ENCODE measurements around the gene AQP7. TPM values are rescaled to one million over a fixed set of nuclear protein-coding genes. Genes with fewer than 3 reads are reported as not detected.
"Not testable (repeated sequence)": the region's sequence is repeated elsewhere in the genome, so short reads cannot be mapped to it uniquely, and the experiment has no call there.

The AQP7 gene
- total RNA-seq, 2 experiments from 2014 or later: not detected

GRCh38 chr9:33392591-33393021 lies 9.8 kb downstream of the AQP7 start:
- H3K27me3 Mint-ChIP-seq, H3K4me3 Mint-ChIP-seq, H3K36me3 Mint-ChIP-seq, H3K9me3 Mint-ChIP-seq, DNase-seq, H3K4me1 Mint-ChIP-seq, H3K27ac Mint-ChIP-seq: not testable (repeated sequence)

DNA sequence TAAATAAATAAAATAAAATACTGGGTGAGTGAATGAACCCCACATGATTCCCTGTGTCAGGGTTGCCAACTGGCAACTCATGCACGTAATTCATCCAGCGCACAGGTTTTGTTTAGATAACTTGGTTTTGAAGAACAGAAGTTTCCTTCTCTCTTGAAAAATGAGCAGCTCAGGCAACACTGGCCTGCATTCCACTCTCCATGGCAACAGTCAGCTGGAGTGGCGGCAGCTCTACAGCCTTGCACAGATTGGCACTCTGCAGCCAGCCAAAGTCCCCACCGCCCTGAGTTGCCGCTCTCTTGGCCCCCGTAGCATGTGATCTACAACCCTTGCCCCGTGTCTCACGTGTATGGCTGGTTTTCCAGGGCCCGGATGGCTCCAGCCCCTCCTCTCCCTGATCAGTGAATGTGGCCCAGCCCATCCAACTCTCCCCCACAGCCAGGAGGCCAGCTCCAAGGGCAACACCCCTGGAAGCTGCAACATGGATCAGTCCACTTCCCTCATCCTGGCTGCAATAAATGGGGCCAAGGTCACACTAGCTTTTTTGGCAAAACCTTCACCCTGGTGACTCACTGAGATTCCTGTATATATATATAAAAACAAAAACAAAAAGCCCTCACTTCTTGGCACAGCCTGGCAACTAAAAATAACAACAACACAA lies 11.1 kb downstream of the AQP7 start:
- H3K36me3 Mint-ChIP-seq, H3K27ac Mint-ChIP-seq, DNase-seq, H3K4me1 Mint-ChIP-seq, H3K9me3 Mint-ChIP-seq, H3K27me3 Mint-ChIP-seq, H3K4me3 Mint-ChIP-seq: not testable (repeated sequence)

DNA sequence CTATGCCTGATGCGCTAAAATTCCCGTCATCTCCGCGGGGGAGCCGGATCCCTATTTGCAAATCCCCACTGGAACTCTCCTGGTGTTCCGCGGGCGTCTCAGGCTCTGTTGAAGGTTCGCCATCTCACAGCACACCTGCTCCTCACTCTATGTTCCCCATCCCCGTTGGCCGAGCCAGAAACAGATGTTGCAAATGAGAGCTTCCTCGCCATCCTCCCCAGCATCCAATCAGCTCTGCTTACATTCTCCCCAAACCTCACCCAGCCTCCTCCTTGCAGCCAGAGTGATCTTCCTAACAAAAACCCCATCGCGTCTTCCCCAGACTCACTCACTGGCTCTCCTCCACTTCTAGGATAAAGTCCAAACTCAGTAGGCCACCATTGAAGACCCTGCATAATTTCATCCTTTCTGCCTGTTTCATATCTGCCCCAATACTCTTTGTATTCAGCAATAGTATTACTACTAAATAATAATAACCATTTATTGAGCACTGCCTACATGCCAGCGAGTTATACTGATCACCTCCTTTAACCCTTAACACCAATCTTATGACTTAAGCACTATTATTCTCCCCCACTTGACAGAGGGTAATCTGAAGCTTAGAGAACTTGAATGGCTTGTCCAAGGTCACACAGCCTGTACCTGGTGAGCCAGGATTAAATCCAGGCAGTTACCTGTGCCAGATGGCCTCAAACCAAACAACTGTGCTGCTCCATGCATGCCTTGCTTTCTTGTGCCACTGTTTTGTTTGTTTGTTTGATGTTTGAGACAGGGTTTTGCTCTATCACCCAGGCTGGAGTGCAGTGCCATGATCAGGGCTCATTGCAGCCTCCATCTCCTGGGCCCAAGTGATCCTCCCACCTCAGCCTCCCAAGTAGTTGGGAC lies 14.0 kb downstream of the AQP7 start:
- no peak for DNase-seq
- Mint-ChIP-seq H3K4me3 (no peak overlapping the region), H3K4me1 (no peaks in the 10 kb centered on the region), H3K27me3 (no peaks in the 10 kb centered on the region), H3K9me3 (no peaks in the 10 kb centered on the region), H3K27ac (no peak overlapping the region), H3K36me3 (no peaks in the 10 kb centered on the region)

DNA sequence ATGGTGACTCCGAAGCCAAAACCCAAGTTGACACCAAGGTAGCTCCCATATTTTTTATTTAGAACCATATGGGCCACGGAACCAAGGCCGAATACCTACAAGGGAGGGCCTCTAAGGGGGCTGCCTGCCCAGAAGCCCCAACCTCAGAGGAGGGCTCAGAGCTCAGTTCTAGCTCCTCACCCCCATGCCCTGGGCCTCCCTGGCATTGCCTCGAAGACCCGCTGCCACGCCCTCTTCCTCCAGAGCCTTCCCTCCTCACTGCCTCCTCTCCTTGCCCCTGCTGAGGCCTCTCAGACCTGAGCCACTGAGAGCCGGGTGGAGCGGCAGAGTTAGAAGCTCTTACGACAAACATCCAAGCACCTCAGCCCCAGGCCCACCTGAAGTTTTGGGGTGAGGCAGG lies 15.4 kb downstream of the AQP7 start:
- not testable (repeated sequence) for H3K9me3 Mint-ChIP-seq, H3K27ac Mint-ChIP-seq, H3K27me3 Mint-ChIP-seq, H3K4me1 Mint-ChIP-seq, DNase-seq, H3K36me3 Mint-ChIP-seq, H3K4me3 Mint-ChIP-seq

DNA sequence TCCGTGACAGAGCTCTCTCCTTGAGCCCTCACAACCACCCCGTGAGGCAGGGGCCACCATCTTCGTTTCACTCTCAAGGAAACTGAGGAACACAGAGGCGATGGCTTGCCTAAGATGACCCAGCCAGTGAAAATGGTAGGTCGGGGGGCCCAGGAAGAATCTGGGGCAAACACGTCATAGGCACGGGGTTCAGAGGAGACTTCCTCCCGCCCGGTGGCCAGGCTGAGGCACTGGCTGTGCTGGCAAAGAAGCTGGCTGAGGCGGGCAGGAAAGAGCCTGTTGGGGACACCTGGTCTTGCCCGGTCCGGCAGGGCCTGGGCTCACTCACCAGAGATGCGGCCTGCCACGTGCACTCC lies 15.7 kb downstream of the AQP7 start:
- H3K27ac Mint-ChIP-seq, H3K9me3 Mint-ChIP-seq, H3K36me3 Mint-ChIP-seq, H3K4me3 Mint-ChIP-seq, DNase-seq, H3K27me3 Mint-ChIP-seq, H3K4me1 Mint-ChIP-seq: not testable (repeated sequence)

- not testable (repeated sequence) for H3K9me3 Mint-ChIP-seq, H3K4me1 Mint-ChIP-seq, H3K36me3 Mint-ChIP-seq, H3K27ac Mint-ChIP-seq, H3K4me3 Mint-ChIP-seq, H3K27me3 Mint-ChIP-seq, DNase-seq
Measured at GRCh38 chr9:33385979-33386640, 16.3 kb downstream of the AQP7 start.

GRCh38 chr9:33385536-33385935 lies 16.8 kb downstream of the AQP7 start:
- H3K27me3 Mint-ChIP-seq, H3K4me1 Mint-ChIP-seq, H3K4me3 Mint-ChIP-seq, H3K9me3 Mint-ChIP-seq, DNase-seq, H3K36me3 Mint-ChIP-seq, H3K27ac Mint-ChIP-seq: not testable (repeated sequence)

GRCh38 chr9:33383396-33383795 lies 19.0 kb downstream of the AQP7 start:
- H3K27ac Mint-ChIP-seq, H3K4me1 Mint-ChIP-seq, H3K9me3 Mint-ChIP-seq, DNase-seq, H3K36me3 Mint-ChIP-seq, H3K27me3 Mint-ChIP-seq, H3K4me3 Mint-ChIP-seq: not testable (repeated sequence)

DNA sequence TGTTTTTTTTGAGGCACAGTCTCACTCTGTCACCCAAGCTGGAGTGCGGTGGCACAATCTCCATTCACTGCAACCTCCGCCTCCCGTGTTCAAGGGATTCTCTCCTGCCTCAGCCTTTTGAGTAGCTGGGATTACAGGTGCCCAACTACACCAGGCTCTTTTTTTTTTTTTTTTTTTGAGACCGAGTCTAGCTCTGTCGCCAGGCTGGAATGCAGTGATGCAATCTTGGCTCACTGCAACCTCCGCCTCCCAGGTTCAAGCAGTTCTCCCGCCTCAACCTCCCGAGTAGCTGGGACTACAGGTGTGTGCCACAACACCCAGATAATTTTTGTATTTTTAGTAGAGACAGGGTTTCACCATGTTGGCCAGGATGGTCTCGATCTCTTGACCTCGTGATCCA lies 20.0 kb downstream of the AQP7 start:
- not testable (repeated sequence) for H3K36me3 Mint-ChIP-seq, H3K27ac Mint-ChIP-seq

GRCh38 chr9:33381231-33381791 lies 21.1 kb downstream of the AQP7 start:
- no peaks in the 10 kb centered on the region for H3K27me3 Mint-ChIP-seq
- H3K4me1 Mint-ChIP-seq: no peaks in the 10 kb centered on the region
- DNase-seq: no peak
- no peaks in the 10 kb centered on the region for H3K9me3 Mint-ChIP-seq
- no peak overlapping the region for H3K27ac Mint-ChIP-seq
- no peak overlapping the region for H3K4me3 Mint-ChIP-seq
- no peaks in the 10 kb centered on the region for H3K36me3 Mint-ChIP-seq

More for the DNA sequence above, 20.0 kb downstream of the AQP7 start:
- not testable (repeated sequence) for DNase-seq, H3K27me3 Mint-ChIP-seq, H3K4me3 Mint-ChIP-seq, H3K4me1 Mint-ChIP-seq, H3K9me3 Mint-ChIP-seq

GRCh38 chr9:33380390-33381094 lies 21.8 kb downstream of the AQP7 start:
- Mint-ChIP-seq H3K36me3 (no peaks in the 10 kb centered on the region), H3K27me3 (no peaks in the 10 kb centered on the region), H3K27ac (no peak overlapping the region), H3K4me3 (no peak overlapping the region), H3K9me3 (no peaks in the 10 kb centered on the region), H3K4me1 (peaks cover 4% of the 10 kb centered on the region)
- DNase-seq: no peak

GRCh38 chr9:33379666-33380389 lies 22.5 kb downstream of the AQP7 start:
- Mint-ChIP-seq H3K27me3 (no peaks in the 10 kb centered on the region), H3K4me1 (peaks cover 8% of the 10 kb centered on the region), H3K4me3 (no peak overlapping the region), H3K9me3 (no peaks in the 10 kb centered on the region), H3K36me3 (no peaks in the 10 kb centered on the region), H3K27ac (no peak overlapping the region)
- no peak for DNase-seq

- no peak overlapping the region for H3K27ac Mint-ChIP-seq
- H3K36me3 Mint-ChIP-seq: peaks cover 2% of the 10 kb centered on the region
- H3K9me3 Mint-ChIP-seq: no peaks in the 10 kb centered on the region
- no peak for DNase-seq
- H3K4me1 Mint-ChIP-seq: peaks cover 11% of the 10 kb centered on the region
- no peak overlapping the region for H3K4me3 Mint-ChIP-seq
- no peaks in the 10 kb centered on the region for H3K27me3 Mint-ChIP-seq
Measured at GRCh38 chr9:33378121-33378795, 24.1 kb downstream of the AQP7 start.
